RWPE1 (cell line): ENCODE results near the gene HOXD9.

Source experiments
- CTCF ChIA-PET: fragments of 350-600 bp; sonication (Branson Sonifier 250); formaldehyde crosslinking; extraction: SDS; loops from one replicate; lab custom pipeline; 2021; lab: Yijun Ruan, JAX
- POLR2A ChIA-PET: fragments of 400-600 bp; formaldehyde crosslinking; extraction: SDS; loops from one replicate; lab custom pipeline; 2020; ENCODE audit warnings: antibody characterized with exemption; ENCODE audit not compliant: low non-redundant PET; lab: Yijun Ruan, JAX
- DNase-seq: peaks from one replicate; pipeline ENCODE4 v3.0.0; 2012; ENCODE audit warnings: low spot score
- H3K27ac ChIP-seq: fragments of 450-650 bp; 2 replicates; pipeline ENCODE4 v1.5.1; 2017
- TF ChIP-seq, protein P1 (sequence below): fragments of 450-650 bp; conservative IDR thresholded peaks from 2 replicates; pipeline ENCODE4 v1.5.1; 2017; ENCODE audit warnings: low read depth, mild to moderate bottlenecking

Gene HOXD9

DNA sequence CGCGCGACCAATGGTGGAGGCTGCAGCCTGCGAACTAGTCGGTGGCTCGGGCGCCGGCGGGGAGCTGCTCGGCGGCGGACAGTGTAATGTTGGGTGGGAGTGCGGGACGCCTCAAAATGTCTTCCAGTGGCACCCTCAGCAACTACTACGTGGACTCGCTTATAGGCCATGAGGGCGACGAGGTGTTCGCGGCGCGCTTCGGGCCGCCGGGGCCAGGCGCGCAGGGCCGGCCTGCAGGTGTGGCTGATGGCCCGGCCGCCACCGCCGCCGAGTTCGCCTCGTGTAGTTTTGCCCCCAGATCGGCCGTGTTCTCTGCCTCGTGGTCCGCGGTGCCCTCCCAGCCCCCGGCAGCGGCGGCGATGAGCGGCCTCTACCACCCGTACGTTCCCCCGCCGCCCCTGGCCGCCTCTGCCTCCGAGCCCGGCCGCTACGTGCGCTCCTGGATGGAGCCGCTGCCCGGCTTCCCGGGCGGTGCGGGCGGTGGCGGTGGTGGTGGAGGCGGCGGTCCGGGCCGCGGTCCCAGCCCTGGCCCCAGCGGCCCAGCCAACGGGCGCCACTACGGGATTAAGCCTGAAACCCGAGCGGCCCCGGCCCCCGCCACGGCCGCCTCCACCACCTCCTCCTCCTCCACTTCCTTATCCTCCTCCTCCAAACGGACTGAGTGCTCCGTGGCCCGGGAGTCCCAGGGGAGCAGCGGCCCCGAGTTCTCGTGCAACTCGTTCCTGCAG lies at the start of gene HOXD9:
Gene HOXD9 (plus strand): TSS at position 37 of the 728 bp plus-strand sequence. CDS start 50 bp downstream, at position 87.
- no peak within 1 kb of the TSS for H3K27ac ChIP-seq
- TF ChIP-seq, protein P1, sequence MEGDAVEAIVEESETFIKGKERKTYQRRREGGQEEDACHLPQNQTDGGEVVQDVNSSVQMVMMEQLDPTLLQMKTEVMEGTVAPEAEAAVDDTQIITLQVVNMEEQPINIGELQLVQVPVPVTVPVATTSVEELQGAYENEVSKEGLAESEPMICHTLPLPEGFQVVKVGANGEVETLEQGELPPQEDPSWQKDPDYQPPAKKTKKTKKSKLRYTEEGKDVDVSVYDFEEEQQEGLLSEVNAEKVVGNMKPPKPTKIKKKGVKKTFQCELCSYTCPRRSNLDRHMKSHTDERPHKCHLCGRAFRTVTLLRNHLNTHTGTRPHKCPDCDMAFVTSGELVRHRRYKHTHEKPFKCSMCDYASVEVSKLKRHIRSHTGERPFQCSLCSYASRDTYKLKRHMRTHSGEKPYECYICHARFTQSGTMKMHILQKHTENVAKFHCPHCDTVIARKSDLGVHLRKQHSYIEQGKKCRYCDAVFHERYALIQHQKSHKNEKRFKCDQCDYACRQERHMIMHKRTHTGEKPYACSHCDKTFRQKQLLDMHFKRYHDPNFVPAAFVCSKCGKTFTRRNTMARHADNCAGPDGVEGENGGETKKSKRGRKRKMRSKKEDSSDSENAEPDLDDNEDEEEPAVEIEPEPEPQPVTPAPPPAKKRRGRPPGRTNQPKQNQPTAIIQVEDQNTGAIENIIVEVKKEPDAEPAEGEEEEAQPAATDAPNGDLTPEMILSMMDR = no peak
- no peak for DNase-seq
- ChIA-PET CTCF (interaction anchor here (1.9 kb wide), 1 partner anchor 12 kb away, joined by 6 read pairs; no protein-coding TSS in a partner anchor), POLR2A (no interaction called here)

DNA sequence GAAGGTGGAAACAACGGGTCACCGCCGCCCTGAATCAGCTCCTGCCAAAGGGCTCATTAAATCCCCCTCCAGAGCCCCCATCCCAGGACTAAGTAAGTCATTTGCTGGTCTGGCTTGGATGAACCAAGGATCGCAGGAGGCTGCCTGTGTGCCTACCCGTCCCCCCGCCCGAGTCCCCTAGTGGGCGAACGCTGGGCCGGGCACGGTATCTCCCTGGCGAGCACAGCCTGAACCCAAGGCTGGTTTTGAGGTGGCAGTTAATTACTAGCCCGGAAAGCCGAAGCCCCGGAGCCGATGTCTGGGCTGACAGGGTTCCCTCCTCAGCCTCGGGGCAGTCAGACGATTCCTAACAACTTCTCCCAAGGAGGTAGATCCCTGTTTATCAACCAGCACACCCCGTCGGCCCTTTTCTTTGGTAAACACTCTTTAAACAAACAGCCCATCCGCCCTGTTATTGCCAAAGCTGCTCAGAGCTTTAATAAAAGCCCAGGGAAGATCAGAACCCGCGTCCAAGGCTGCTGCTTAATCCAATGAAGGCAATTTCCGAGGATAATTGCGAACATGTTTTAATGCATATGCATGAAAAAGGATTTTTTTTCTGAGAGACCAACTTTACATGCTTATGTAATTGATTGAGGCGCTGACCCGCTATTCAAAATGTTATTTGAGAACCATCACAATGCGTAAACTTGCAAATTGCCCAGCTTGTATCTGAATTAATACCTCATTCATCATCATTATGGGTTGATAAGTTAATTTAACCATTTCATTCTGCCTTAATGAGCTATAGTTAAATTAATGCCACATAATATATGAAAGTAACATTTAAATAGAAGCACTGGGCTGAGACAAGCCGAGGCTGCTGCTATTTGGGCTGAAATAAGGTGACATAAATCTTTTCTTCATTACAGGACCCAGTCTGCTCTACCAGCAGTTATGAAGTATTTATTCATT lies 49.3 kb upstream of the HOXD9 start:
- DNase-seq = no peak
- TF ChIP-seq, protein P1 = no peak
- ChIA-PET POLR2A (no interaction called here), CTCF (interaction anchor here (0.6 to 0.7 kb wide), 2 partner anchors 19 to 121 kb away, joined by 3 read pairs; no protein-coding TSS in a partner anchor)
- H3K27ac ChIP-seq = no peak overlapping the region

DNA sequence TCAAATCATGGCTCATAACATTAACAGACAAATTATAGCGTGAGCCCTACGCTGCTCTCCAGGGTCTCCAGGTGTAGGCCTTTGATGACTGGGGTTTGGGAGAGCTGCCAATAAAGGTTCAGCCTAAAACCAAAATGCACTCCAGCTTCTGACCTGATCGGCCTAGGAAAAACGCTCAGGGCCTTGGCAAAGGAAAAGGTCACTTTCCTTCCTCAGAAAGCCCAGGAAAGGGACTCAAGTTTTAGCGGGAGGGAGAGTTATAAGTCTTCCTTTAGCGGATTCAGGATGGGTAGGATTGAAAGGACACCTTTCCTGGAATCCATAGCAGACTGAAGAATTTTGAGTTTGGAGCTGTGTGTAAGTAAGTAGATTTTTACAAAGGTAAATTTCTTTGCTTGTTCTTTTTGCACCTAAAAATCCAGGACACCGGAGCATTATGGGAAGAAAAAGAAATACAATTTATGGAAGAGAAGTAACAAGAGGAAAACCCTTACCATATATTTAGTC lies 47.5 kb upstream of the HOXD9 start:
- no peak overlapping the region for H3K27ac ChIP-seq
- POLR2A ChIA-PET = no interaction called here
- DNase-seq = no peak
- CTCF ChIA-PET = no interaction called here
- TF ChIP-seq, protein P1 = no peak

DNA sequence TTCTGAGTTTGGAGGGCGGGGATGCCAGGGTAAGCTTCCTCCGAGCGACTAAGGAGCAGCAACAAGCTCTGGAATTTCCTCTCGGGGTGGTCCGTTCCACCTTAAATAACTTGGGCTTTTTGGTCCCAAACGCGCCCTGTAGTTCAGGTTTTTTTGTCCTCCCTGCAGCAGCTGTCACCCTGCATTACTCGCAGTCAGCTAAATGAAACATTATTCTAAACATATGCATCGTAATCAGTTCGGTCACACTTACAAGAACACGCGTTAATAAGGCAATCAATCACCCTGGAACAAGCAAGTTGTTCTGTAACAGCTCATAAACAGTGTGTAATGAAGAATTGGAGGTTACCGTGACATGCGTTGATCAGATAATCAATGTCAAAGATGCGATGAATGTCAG lies 47.0 kb upstream of the HOXD9 start:
- ChIA-PET CTCF (no interaction called here), POLR2A (no interaction called here)
- TF ChIP-seq, protein P1 = no peak
- no peak for DNase-seq
- no peak overlapping the region for H3K27ac ChIP-seq

GRCh38 chr2:176076063-176076462 lies 46.5 kb upstream of the HOXD9 start:
- POLR2A ChIA-PET = no interaction called here
- DNase-seq = no peak
- CTCF ChIA-PET = no interaction called here
- TF ChIP-seq, protein P1 = no peak
- no peak overlapping the region for H3K27ac ChIP-seq

GRCh38 chr2:176076796-176077195 lies 45.7 kb upstream of the HOXD9 start:
- POLR2A ChIA-PET = no interaction called here
- CTCF ChIA-PET = no interaction called here
- DNase-seq = no peak

More at GRCh38 chr2:176076796-176077195, 45.7 kb upstream of the HOXD9 start:
- TF ChIP-seq, protein P1 = no peak
- H3K27ac ChIP-seq = no peak overlapping the region
